HepG2 (cell line): ENCODE measurements around the gene RGPD3.

Source experiments
- HNRNPL ChIP-seq: fragments of 200-400 bp; formaldehyde crosslinking; IDR thresholded peaks from 2 replicates; pipeline ENCODE4 v1.6.1; 2017; ENCODE audit warnings: mild to moderate bottlenecking, low read depth, low read length
- MIXL1 ChIP-seq: IDR thresholded peaks from 2 replicates; pipeline ENCODE4 v1.6.1; 2016
- TBX3 ChIP-seq: fragments of 450-650 bp; IDR thresholded peaks from 2 replicates; pipeline ENCODE4 v1.6.1; 2017; ENCODE audit warnings: antibody characterized with exemption, mild to moderate bottlenecking, inconsistent platforms, borderline replicate concordance
- ZNF138 ChIP-seq: sonication (generic); formaldehyde crosslinking; IDR thresholded peaks from 2 replicates; pipeline ENCODE4 v1.5.0; 2020; ENCODE audit warnings: mild to moderate bottlenecking, low read depth, missing genetic modification reagents
- TF ChIP-seq, protein P1 (sequence below): sonication (generic); formaldehyde crosslinking; IDR thresholded peaks from 2 replicates; pipeline ENCODE4 v1.8.0; 2022; ENCODE audit warnings: mild to moderate bottlenecking, missing genetic modification reagents; ENCODE audit not compliant: insufficient replicate concordance

GRCh38 chr2:106362789-106363188, 105.4 kb downstream of the RGPD3 start:
- TF ChIP-seq ZNF138 (CRISPR knock-in tag) (no peak), HNRNPL (no peak), MIXL1 (no peak), TBX3 (no peak)
- TF ChIP-seq, protein P1, sequence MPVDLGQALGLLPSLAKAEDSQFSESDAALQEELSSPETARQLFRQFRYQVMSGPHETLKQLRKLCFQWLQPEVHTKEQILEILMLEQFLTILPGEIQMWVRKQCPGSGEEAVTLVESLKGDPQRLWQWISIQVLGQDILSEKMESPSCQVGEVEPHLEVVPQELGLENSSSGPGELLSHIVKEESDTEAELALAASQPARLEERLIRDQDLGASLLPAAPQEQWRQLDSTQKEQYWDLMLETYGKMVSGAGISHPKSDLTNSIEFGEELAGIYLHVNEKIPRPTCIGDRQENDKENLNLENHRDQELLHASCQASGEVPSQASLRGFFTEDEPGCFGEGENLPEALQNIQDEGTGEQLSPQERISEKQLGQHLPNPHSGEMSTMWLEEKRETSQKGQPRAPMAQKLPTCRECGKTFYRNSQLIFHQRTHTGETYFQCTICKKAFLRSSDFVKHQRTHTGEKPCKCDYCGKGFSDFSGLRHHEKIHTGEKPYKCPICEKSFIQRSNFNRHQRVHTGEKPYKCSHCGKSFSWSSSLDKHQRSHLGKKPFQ (CRISPR knock-in tag): no peak
